Measurements from ENCODE around the gene POTEF. TPM values are rescaled to one million over a fixed set of nuclear protein-coding genes. Genes with fewer than 3 reads are reported as not detected.
A peak's percentile ranks its signal among the peaks of the same experiment; 100 is the strongest.
"Not testable (repeated sequence)": the region's sequence is repeated elsewhere in the genome, so short reads cannot be mapped to it uniquely, and the experiment has no call there.

Gene POTEF
- total RNA-seq, 2 donors from 2014 or later, result not detected

DNA sequence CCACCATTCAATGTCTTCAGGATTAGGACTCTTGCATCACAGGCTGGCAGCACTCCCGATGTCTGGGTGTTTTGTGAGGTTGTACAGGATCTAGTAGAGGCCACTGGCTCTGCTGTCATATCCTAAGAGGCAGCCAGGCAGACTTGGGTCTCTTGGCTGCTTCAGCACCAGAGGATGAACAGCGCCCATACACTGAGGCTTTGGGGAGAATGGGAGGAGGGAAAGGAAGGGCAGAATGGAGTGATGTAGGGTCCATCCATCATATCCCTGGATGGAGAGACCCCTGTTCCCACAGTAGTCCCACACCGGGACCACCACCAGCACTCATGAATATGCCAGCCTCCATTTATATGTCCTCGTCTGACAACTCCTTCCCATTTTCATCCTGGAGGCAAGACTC is 80.6 kb downstream of the POTEF start:
- DNase-seq; H3K27me3 ChIP-seq; ATAC-seq; H3K27ac ChIP-seq; H3K9me3 ChIP-seq; H3K36me3 ChIP-seq (replicated peaks in 1 of 2; ENCODE audit: insufficient read depth in 1 of 2, low read depth in 2 of 2); intact Hi-C loops (cut with DNase I); H3K4me3 ChIP-seq; H3K4me1 ChIP-seq: not testable (repeated sequence)
- WGBS, 2 donors, result 17 to 71% methylated on average over 1 of the region's 4 CpGs

DNA sequence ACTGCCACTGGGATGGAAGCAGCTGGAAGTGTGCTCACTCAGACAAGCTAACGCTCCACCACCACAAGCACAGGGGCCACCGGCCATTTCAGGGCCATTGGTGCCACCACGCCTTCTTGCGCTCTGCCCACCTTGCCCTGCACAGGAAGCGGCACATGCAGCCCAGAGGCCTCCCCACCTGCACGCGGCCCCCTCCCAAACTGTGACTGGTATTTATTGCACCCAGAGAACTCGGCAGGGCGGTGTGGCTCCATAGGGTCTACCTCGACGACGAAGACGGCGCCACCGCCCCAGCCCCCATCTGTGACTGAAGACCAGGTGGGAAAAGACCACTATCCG is 90.8 kb downstream of the POTEF start:
- H3K27ac ChIP-seq, result peak overlapping the region in 1 of 4 donors; percentile 25
- H3K36me3 ChIP-seq (replicated peaks in 1 of 2; ENCODE audit: insufficient read depth in 1 of 2, low read depth in 2 of 2); H3K4me3 ChIP-seq; ATAC-seq; DNase-seq; H3K9me3 ChIP-seq; H3K4me1 ChIP-seq; H3K27me3 ChIP-seq; intact Hi-C loops (cut with DNase I): not testable (repeated sequence)
- WGBS, 2 donors, result 81% methylated on average over 14 of the region's 16 CpGs; no CpG with 5 or more reads in 1 of the 2 donors

DNA sequence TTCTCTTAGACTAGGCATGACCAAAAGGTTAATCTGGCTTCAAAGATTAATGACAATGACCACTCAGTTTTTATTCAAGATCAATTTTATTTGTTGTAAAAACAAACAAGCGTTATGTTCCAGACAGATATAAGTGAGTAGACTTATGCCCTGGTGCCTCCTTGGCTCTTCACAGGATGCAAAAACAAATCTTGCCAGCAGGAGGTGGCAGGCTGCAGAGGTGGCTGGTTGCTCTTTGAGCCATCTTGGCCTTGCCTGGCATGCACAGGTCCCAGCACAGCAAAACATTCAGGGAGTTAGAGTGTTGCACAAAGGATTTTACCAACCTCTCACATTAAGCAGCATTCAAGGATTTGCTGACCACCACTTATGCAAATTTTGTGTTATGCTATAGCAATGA is 103.1 kb downstream of the POTEF start:
- H3K36me3 ChIP-seq (replicated peaks in 1 of 2; ENCODE audit: insufficient read depth in 1 of 2, low read depth in 2 of 2); H3K4me3 ChIP-seq; ATAC-seq; H3K27me3 ChIP-seq; H3K4me1 ChIP-seq; intact Hi-C loops (cut with DNase I); H3K27ac ChIP-seq; H3K9me3 ChIP-seq: not testable (repeated sequence)
- WGBS, 2 donors, result 41 to 64% methylated on average over 1 of the region's 1 CpG
- DNase-seq, result peak in 3 of 4 donors; percentile 3 to 26 (median 18)

Small RNA genes within 50 kb of the gene (small RNA-seq; reads per million reads assigned to genes)
- gene AC018865.2, result not detected
- gene RNU6-1049P, result not detected

Other genes with a start within 250 kb of the POTEF start
- under 1 TPM in 1 of 2 donors, not detected in 1; 0.52 TPM for gene RAB6C, start 149.6 kb downstream of the POTEF start, total RNA-seq
- 1 to 10 TPM in 1 of 2 donors, under 1 TPM in 1; 0.99 to 1.0 TPM for gene CCDC74B, start 15.9 kb upstream of the POTEF start, total RNA-seq
- gene SMPD4, start 52.4 kb upstream of the POTEF start, total RNA-seq, result 10 to 100 TPM; 25.4 to 33.3 TPM
- 100 to 1,000 TPM in 1 of 2 donors, 10 to 100 TPM in 1; 68.6 to 106 TPM for gene MZT2B, start 53.0 kb upstream of the POTEF start, total RNA-seq
- not detected for gene TUBA3E, start 69.2 kb upstream of the POTEF start, total RNA-seq
- 10 to 100 TPM; 77.5 to 78.1 TPM for gene IMP4, start 213.7 kb upstream of the POTEF start, total RNA-seq
- gene PTPN18, start 226.8 kb upstream of the POTEF start, total RNA-seq, result 100 to 1,000 TPM in 1 of 2 donors, 10 to 100 TPM in 1; 61.7 to 156 TPM